ENCODE data around the gene ZBTB44.

ZBTB44 gene

GRCh38 chr11:130192845-130193267, 121.9 kb downstream of the ZBTB44 start:
- TF ChIP-seq CSRNP3 (CRISPR knock-in tag; IDR thresholded peaks at IDR 0.05), result no peak
- no peak for TF ChIP-seq ZNF565 (CRISPR knock-in tag; conservative IDR thresholded peaks at IDR 0.05; ENCODE audit: low read depth)
- no peak for TF ChIP-seq ZC3H10 (CRISPR knock-in tag; IDR thresholded peaks at IDR 0.05)
- TF ChIP-seq ZNF70 (CRISPR knock-in tag; IDR thresholded peaks at IDR 0.05), result no peak
- no peak for TF ChIP-seq ESRRG (CRISPR knock-in tag; IDR thresholded peaks at IDR 0.05)
- no peak for TF ChIP-seq ARNTL (CRISPR knock-in tag; IDR thresholded peaks at IDR 0.05; ENCODE audit: borderline replicate concordance, low read depth)
- TF ChIP-seq CSDC2 (CRISPR knock-in tag; IDR thresholded peaks at IDR 0.05), result no peak
- TF ChIP-seq ISL1 (CRISPR knock-in tag; IDR thresholded peaks at IDR 0.05), result no peak
- TF ChIP-seq OSR1 (CRISPR knock-in tag; IDR thresholded peaks at IDR 0.05), result no peak
- TF ChIP-seq TOX (CRISPR knock-in tag; IDR thresholded peaks at IDR 0.05; ENCODE audit: borderline replicate concordance), result no peak
- TF ChIP-seq RARB (CRISPR knock-in tag; IDR thresholded peaks at IDR 0.05), result no peak
- no peak for TF ChIP-seq POU6F1 (CRISPR knock-in tag; IDR thresholded peaks at IDR 0.05; ENCODE audit: borderline replicate concordance, low read depth)
- no peak for TF ChIP-seq SNAI2 (CRISPR knock-in tag; IDR thresholded peaks at IDR 0.05)
- no peak for TF ChIP-seq PPARA (CRISPR knock-in tag; IDR thresholded peaks at IDR 0.05; ENCODE audit: borderline replicate concordance)
- TF ChIP-seq CREB5 (CRISPR knock-in tag; IDR thresholded peaks at IDR 0.05; ENCODE audit: low read depth), result no peak
- no peak for TF ChIP-seq TSHZ2 (CRISPR knock-in tag; IDR thresholded peaks at IDR 0.05)
- no peak for TF ChIP-seq GLIS3 (CRISPR knock-in tag; IDR thresholded peaks at IDR 0.05)
- no peak for TF ChIP-seq ZNF8 (CRISPR knock-in tag; IDR thresholded peaks at IDR 0.05)
- TF ChIP-seq PATZ1 (CRISPR knock-in tag; IDR thresholded peaks at IDR 0.05; ENCODE audit: borderline replicate concordance), result no peak
- TF ChIP-seq ZFP3 (CRISPR knock-in tag; IDR thresholded peaks at IDR 0.05), result no peak
- no peak for ATAC-seq

- ATAC-seq, result no peak
- no peak for TF ChIP-seq PPARA (CRISPR knock-in tag; IDR thresholded peaks at IDR 0.05; ENCODE audit: borderline replicate concordance)
- TF ChIP-seq TCF4 (CRISPR knock-in tag; IDR thresholded peaks at IDR 0.05; ENCODE audit: borderline replicate concordance), result no peak
- TF ChIP-seq ISL1 (CRISPR knock-in tag; IDR thresholded peaks at IDR 0.05), result no peak
- no peak for TF ChIP-seq ZFP30 (CRISPR knock-in tag; IDR thresholded peaks at IDR 0.05)
- TF ChIP-seq GLIS3 (CRISPR knock-in tag; IDR thresholded peaks at IDR 0.05), result no peak
- TF ChIP-seq ZNF565 (CRISPR knock-in tag; conservative IDR thresholded peaks at IDR 0.05; ENCODE audit: low read depth), result no peak
- TF ChIP-seq ZNF8 (CRISPR knock-in tag; IDR thresholded peaks at IDR 0.05), result no peak
- no peak for TF ChIP-seq SNAI2 (CRISPR knock-in tag; IDR thresholded peaks at IDR 0.05)
- no peak for TF ChIP-seq PATZ1 (CRISPR knock-in tag; IDR thresholded peaks at IDR 0.05; ENCODE audit: borderline replicate concordance)
- no peak for TF ChIP-seq RARB (CRISPR knock-in tag; IDR thresholded peaks at IDR 0.05)
- no peak for TF ChIP-seq ARNTL (CRISPR knock-in tag; IDR thresholded peaks at IDR 0.05; ENCODE audit: borderline replicate concordance, low read depth)
- TF ChIP-seq OSR1 (CRISPR knock-in tag; IDR thresholded peaks at IDR 0.05), result no peak
- TF ChIP-seq ZC3H10 (CRISPR knock-in tag; IDR thresholded peaks at IDR 0.05), result no peak
- no peak for TF ChIP-seq CSRNP3 (CRISPR knock-in tag; IDR thresholded peaks at IDR 0.05)
- no peak for TF ChIP-seq BACH2 (CRISPR knock-in tag; IDR thresholded peaks at IDR 0.05; ENCODE audit: borderline replicate concordance)
- TF ChIP-seq CSDC2 (CRISPR knock-in tag; IDR thresholded peaks at IDR 0.05), result no peak
These were observed 122.8 kb downstream of the ZBTB44 start for GRCh38 chr11:130191896-130192295.
